Type B pancreatic cell (in vitro differentiated cells): Measurements from ENCODE around the gene TMTC1. TPM values are rescaled to one million over a fixed set of nuclear protein-coding genes. Genes with fewer than 3 reads are reported as not detected.
A peak's percentile ranks its signal among the peaks of the same experiment; 100 is the strongest.

ENCODE experiments used
- DNase-seq: peaks from one replicate; pipeline ENCODE4 v3.0.0; 2021; ENCODE audit warnings: mixed read lengths; ENCODE audit not compliant: unreplicated experiment; ENCODE audit errors: extremely low spot score
- H3K27ac Mint-ChIP-seq: 2 replicates; pipeline ENCODE4 v1.8.0; 2021; ENCODE audit warnings: mild to moderate bottlenecking, mixed read lengths
- H3K27me3 Mint-ChIP-seq: 2 replicates; pipeline ENCODE4 v1.8.0; 2021; ENCODE audit warnings: mixed read lengths
- H3K36me3 Mint-ChIP-seq: 2 replicates; pipeline ENCODE4 v1.8.0; 2021; ENCODE audit warnings: mixed read lengths
- H3K4me1 Mint-ChIP-seq: one replicate; pipeline ENCODE4 v1.8.0; 2021; ENCODE audit warnings: mixed read lengths; ENCODE audit not compliant: unreplicated experiment
- H3K4me3 Mint-ChIP-seq: 2 replicates; pipeline ENCODE4 v1.8.0; 2021; ENCODE audit warnings: mild to moderate bottlenecking, mixed read lengths
- H3K9me3 Mint-ChIP-seq: 2 replicates; pipeline ENCODE4 v1.8.0; 2021; ENCODE audit warnings: mixed read lengths
- CTCF ChIP-seq: fragments of 200-600 bp; sonication (generic); conservative IDR thresholded peaks from 2 replicates; pipeline ENCODE4 v1.5.0; 2021; ENCODE audit warnings: antibody characterized with exemption, mild to moderate bottlenecking
- total RNA-seq: library from RNA; stranded (reverse); gene quantifications from 2 replicates; pipeline ENCODE4 v1.2.1, GENCODE V29; 2021; ENCODE audit warnings: low replicate concordance

Gene TMTC1
- total RNA-seq, 1 donor from 2014 or later = 24.0 TPM

GRCh38 chr12:29622251-29622650, 161.5 kb downstream of the TMTC1 start:
- no peak for DNase-seq
- peaks cover 7% of the 10 kb centered on the region for H3K4me1 Mint-ChIP-seq
- peaks cover 42% of the 10 kb centered on the region for H3K36me3 Mint-ChIP-seq
- no peak overlapping the region for H3K27ac Mint-ChIP-seq
- peaks cover 8% of the 10 kb centered on the region for H3K9me3 Mint-ChIP-seq
- TF ChIP-seq CTCF = no peak
- H3K4me3 Mint-ChIP-seq = no peak overlapping the region
- no peaks in the 10 kb centered on the region for H3K27me3 Mint-ChIP-seq

- Mint-ChIP-seq H3K4me3 (no peak overlapping the region), H3K27me3 (no peaks in the 10 kb centered on the region), H3K4me1 (peaks cover under 1% of the 10 kb centered on the region), H3K9me3 (peaks cover 12% of the 10 kb centered on the region), H3K27ac (no peak overlapping the region), H3K36me3 (peaks cover 45% of the 10 kb centered on the region)
- TF ChIP-seq CTCF = no peak
- no peak for DNase-seq
Measured at GRCh38 chr12:29620030-29620429, 163.7 kb downstream of the TMTC1 start.

- H3K27ac Mint-ChIP-seq = peak overlapping the region; percentile 4
- no peak overlapping the region for H3K4me3 Mint-ChIP-seq
- no peaks in the 10 kb centered on the region for H3K4me1 Mint-ChIP-seq
- peaks cover 12% of the 10 kb centered on the region for H3K9me3 Mint-ChIP-seq
- H3K27me3 Mint-ChIP-seq = no peaks in the 10 kb centered on the region
- DNase-seq = no peak
- TF ChIP-seq CTCF = no peak
- H3K36me3 Mint-ChIP-seq = peaks cover 47% of the 10 kb centered on the region
Measured at GRCh38 chr12:29617407-29617803, 166.3 kb downstream of the TMTC1 start.

- H3K9me3 Mint-ChIP-seq = peaks cover 12% of the 10 kb centered on the region
Measured at GRCh38 chr12:29616664-29617406, 166.9 kb downstream of the TMTC1 start.

GRCh38 chr12:29614694-29615325, 168.9 kb downstream of the TMTC1 start:
- Mint-ChIP-seq H3K27me3 (no peaks in the 10 kb centered on the region), H3K4me1 (peaks cover 1% of the 10 kb centered on the region), H3K36me3 (peaks cover 37% of the 10 kb centered on the region), H3K4me3 (no peak overlapping the region), H3K9me3 (peaks cover 12% of the 10 kb centered on the region), H3K27ac (no peak overlapping the region)
- TF ChIP-seq CTCF = no peak
- no peak for DNase-seq

More at GRCh38 chr12:29616664-29617406, 166.9 kb downstream of the TMTC1 start:
- Mint-ChIP-seq H3K4me1 (no peaks in the 10 kb centered on the region), H3K36me3 (peaks cover 47% of the 10 kb centered on the region), H3K27ac (no peak overlapping the region), H3K27me3 (no peaks in the 10 kb centered on the region), H3K4me3 (no peak overlapping the region)
- DNase-seq = no peak
- TF ChIP-seq CTCF = no peak
